Measurements from ENCODE around the gene KIRREL2. TPM values are rescaled to one million over a fixed set of nuclear protein-coding genes. Genes with fewer than 3 reads are reported as not detected.
"Not testable (repeated sequence)": the region's sequence is repeated elsewhere in the genome, so short reads cannot be mapped to it uniquely, and the experiment has no call there.

The KIRREL2 gene
- total and polyA plus RNA-seq, 4 donors = not detected

- TF ChIP-seq RXRA (IDR thresholded peaks at IDR 0.05) = no peak
- TF ChIP-seq REST (IDR thresholded peaks at IDR 0.05) = no peak
- no peak for TF ChIP-seq JUND (IDR thresholded peaks at IDR 0.05)
- TF ChIP-seq NR2F2 (IDR thresholded peaks at IDR 0.05) = no peak
- TF ChIP-seq HNF4A (conservative IDR thresholded peaks at IDR 0.05) = no peak
- no peak for TF ChIP-seq SP1 (IDR thresholded peaks at IDR 0.05)
- TF ChIP-seq TAF1 (conservative IDR thresholded peaks at IDR 0.05) = no peak
- TF ChIP-seq FOXA2 (IDR thresholded peaks at IDR 0.05) = no peak
- TF ChIP-seq RAD21 (IDR thresholded peaks at IDR 0.05) = no peak
- TF ChIP-seq ZBTB33 (IDR thresholded peaks at IDR 0.05) = no peak
- no peak for TF ChIP-seq MAX (IDR thresholded peaks at IDR 0.05)
- TF ChIP-seq HNF4G (IDR thresholded peaks at IDR 0.05) = no peak
- TF ChIP-seq YY1 (IDR thresholded peaks at IDR 0.05) = no peak
- H3K9me3 ChIP-seq (ENCODE audit: control insufficient read depth in 4 of 4, low read length in 3 of 4) = peaks cover 0 to 2% (median under 1%) of the 10 kb centered on the region in 4 donors
Observed at GRCh38 chr19:35833972-35834371, 22.7 kb upstream of the KIRREL2 start.

GRCh38 chr19:35836096-35836495 is 20.6 kb upstream of the KIRREL2 start:
- H3K4me1 ChIP-seq (ENCODE audit: control insufficient read depth in 4 of 4, insufficient read depth in 4 of 4, low read length in 3 of 4); H3K9ac ChIP-seq (ENCODE audit: low read depth in 1 of 2, low read length in 2 of 2); H3K4me3 ChIP-seq (ENCODE audit: low read depth in 1 of 3, low read length in 3 of 3); DNase-seq (ENCODE audit: low spot score); H3K27ac ChIP-seq (ENCODE audit: low read depth in 1 of 2, low read length in 2 of 2); H3K36me3 ChIP-seq (ENCODE audit: control insufficient read depth in 4 of 4, insufficient read depth in 3 of 4, low read depth in 1 of 4, low read length in 3 of 4); H3K27me3 ChIP-seq (ENCODE audit: control insufficient read depth in 4 of 4, insufficient read depth in 4 of 4, low read length in 3 of 4); H3K9me3 ChIP-seq (ENCODE audit: control insufficient read depth in 4 of 4, low read length in 3 of 4): not testable (repeated sequence)
- WGBS = 51% methylated on average over 11 of the region's 11 CpGs

More at GRCh38 chr19:35833972-35834371, 22.7 kb upstream of the KIRREL2 start:
- H3K9ac ChIP-seq (ENCODE audit: low read depth in 1 of 2, low read length in 2 of 2) = no peak overlapping the region
- no peak overlapping the region for H3K4me3 ChIP-seq (ENCODE audit: low read depth in 1 of 3, low read length in 3 of 3)
- H3K4me1 ChIP-seq (ENCODE audit: control insufficient read depth in 4 of 4, insufficient read depth in 4 of 4, low read length in 3 of 4) = no peaks in the 10 kb centered on the region
- DNase-seq (ENCODE audit: low spot score) = no peak
- 51% methylated on average over 7 of the region's 7 CpGs for WGBS
- H3K36me3 ChIP-seq (ENCODE audit: control insufficient read depth in 4 of 4, insufficient read depth in 3 of 4, low read depth in 1 of 4, low read length in 3 of 4) = no peaks in the 10 kb centered on the region
- no peak overlapping the region for H3K27ac ChIP-seq (ENCODE audit: low read depth in 1 of 2, low read length in 2 of 2)
- H3K27me3 ChIP-seq (ENCODE audit: control insufficient read depth in 4 of 4, insufficient read depth in 4 of 4, low read length in 3 of 4) = peaks cover 0 to 4% (median 2%) of the 10 kb centered on the region in 4 donors

GRCh38 chr19:35841961-35842595 is 14.6 kb upstream of the KIRREL2 start:
- 74% methylated on average over 13 of the region's 13 CpGs for WGBS
- peaks cover 0 to 6% (median 5%) of the 10 kb centered on the region in 4 donors for H3K4me1 ChIP-seq (ENCODE audit: control insufficient read depth in 4 of 4, insufficient read depth in 4 of 4, low read length in 3 of 4)

More at GRCh38 chr19:35841961-35842595, 14.6 kb upstream of the KIRREL2 start:
- Histone ChIP-seq H3K4me3 (ENCODE audit: low read depth in 1 of 3, low read length in 3 of 3) (no peak overlapping the region), H3K27me3 (ENCODE audit: control insufficient read depth in 4 of 4, insufficient read depth in 4 of 4, low read length in 3 of 4) (peaks cover 0 to 11% (median 9%) of the 10 kb centered on the region in 4 donors), H3K36me3 (ENCODE audit: control insufficient read depth in 4 of 4, insufficient read depth in 3 of 4, low read depth in 1 of 4, low read length in 3 of 4) (no peaks in the 10 kb centered on the region), H3K9me3 (ENCODE audit: control insufficient read depth in 4 of 4, low read length in 3 of 4) (peaks cover 0 to 3% (median 1%) of the 10 kb centered on the region in 4 donors), H3K9ac (ENCODE audit: low read depth in 1 of 2, low read length in 2 of 2) (no peak overlapping the region), H3K27ac (ENCODE audit: low read depth in 1 of 2, low read length in 2 of 2) (no peak overlapping the region)
- TF ChIP-seq JUND (IDR thresholded peaks at IDR 0.05) = no peak
- TF ChIP-seq HNF4A (conservative IDR thresholded peaks at IDR 0.05) = no peak
- no peak for DNase-seq (ENCODE audit: low spot score)

All from liver (tissue), 9 donors.